Measurements from ENCODE around the gene MBLAC2.

The MBLAC2 gene

GRCh38 chr5:90473396-90474234 lies 956 bp downstream of the MBLAC2 start:
- H3K4me3 ChIP-seq (ENCODE audit: low read depth, low read length) = peak overlapping the region; percentile 79
- DNase-seq (ENCODE audit: low read depth) = peak; percentile 6
- TF ChIP-seq CTCF (IDR thresholded peaks at IDR 0.05; ENCODE audit: control insufficient read depth, extremely low read depth, insufficient read depth) = no peak

GRCh38 chr5:90472783-90473395 lies 1.7 kb downstream of the MBLAC2 start:
- no peak for TF ChIP-seq CTCF (IDR thresholded peaks at IDR 0.05; ENCODE audit: control insufficient read depth, extremely low read depth, insufficient read depth)
- DNase-seq (ENCODE audit: low read depth) = peak; percentile 10
- peak overlapping the region; percentile 79 for H3K4me3 ChIP-seq (ENCODE audit: low read depth, low read length)

GRCh38 chr5:90461288-90461687 lies 13.3 kb downstream of the MBLAC2 start:
- H3K4me3 ChIP-seq (ENCODE audit: low read depth, low read length) = no peak overlapping the region
- no peak for DNase-seq (ENCODE audit: low read depth)
- no peak for TF ChIP-seq CTCF (IDR thresholded peaks at IDR 0.05; ENCODE audit: control insufficient read depth, extremely low read depth, insufficient read depth)

GRCh38 chr5:90446961-90447360 lies 27.6 kb downstream of the MBLAC2 start:
- no peak for DNase-seq (ENCODE audit: low read depth)
- TF ChIP-seq CTCF (IDR thresholded peaks at IDR 0.05; ENCODE audit: control insufficient read depth, extremely low read depth, insufficient read depth) = no peak

GRCh38 chr5:90440644-90441043 lies 33.9 kb downstream of the MBLAC2 start:
- no peak overlapping the region for H3K4me3 ChIP-seq (ENCODE audit: low read depth, low read length)
- TF ChIP-seq CTCF (IDR thresholded peaks at IDR 0.05; ENCODE audit: control insufficient read depth, extremely low read depth, insufficient read depth) = no peak
- DNase-seq (ENCODE audit: low read depth) = no peak

More at GRCh38 chr5:90446961-90447360, 27.6 kb downstream of the MBLAC2 start:
- no peak overlapping the region for H3K4me3 ChIP-seq (ENCODE audit: low read depth, low read length)

- no peak for TF ChIP-seq CTCF (IDR thresholded peaks at IDR 0.05; ENCODE audit: control insufficient read depth, extremely low read depth, insufficient read depth)
- DNase-seq (ENCODE audit: low read depth) = no peak
- H3K4me3 ChIP-seq (ENCODE audit: low read depth, low read length) = no peak overlapping the region
These were observed 36.5 kb downstream of the MBLAC2 start for GRCh38 chr5:90438100-90438499.
